GM18907 (cell line): ENCODE measurements around the gene VSIG2.
A peak's percentile ranks its signal among the peaks of the same experiment; 100 is the strongest.

Experiments
- ATAC-seq: cut with Tn5 transposase; IDR thresholded peaks from one replicate; pipeline ENCODE4 v1.9.1; 2021; ENCODE audit warnings: mild to moderate bottlenecking, moderate library complexity; ENCODE audit not compliant: unreplicated experiment

The VSIG2 gene

DNA sequence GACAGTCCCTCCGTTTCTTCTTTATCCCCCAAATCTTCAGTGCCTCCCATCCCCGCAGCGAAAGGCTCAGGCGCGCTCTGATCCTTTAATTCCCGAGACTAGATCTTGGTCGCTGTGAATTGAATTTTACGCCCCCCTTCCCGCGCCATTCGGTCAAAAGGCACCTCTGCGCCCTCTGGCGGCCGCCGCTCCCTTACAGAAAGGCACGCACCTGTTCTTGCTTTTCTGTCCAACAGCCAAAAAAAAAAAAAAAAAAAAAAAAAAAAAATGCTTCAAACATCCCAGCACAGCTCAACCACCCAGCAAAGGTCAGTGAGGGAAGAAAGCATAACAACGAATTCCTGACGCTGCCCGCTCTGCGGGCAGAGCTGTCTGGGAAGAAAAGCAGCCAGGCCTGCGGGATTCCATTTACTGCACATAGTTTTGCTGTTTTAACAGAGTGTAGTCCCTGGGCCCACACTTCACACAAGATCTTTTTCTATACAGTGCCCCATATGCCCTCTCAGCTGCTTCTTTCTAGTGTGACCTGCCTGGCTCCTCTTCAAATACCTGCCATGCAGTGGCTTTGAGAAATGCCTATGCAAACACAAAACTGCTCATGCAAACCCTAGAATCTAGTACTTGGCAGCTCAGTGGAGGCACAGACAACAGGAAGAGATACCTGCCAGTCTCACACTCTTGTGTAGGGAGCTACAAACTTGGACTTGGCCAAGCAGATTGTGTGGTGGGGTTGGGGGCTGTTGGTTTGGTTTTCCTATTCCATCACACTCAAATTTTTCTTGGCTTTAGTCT lies 11.3 kb upstream of the VSIG2 start:
- ATAC-seq, result peak; percentile 25

GRCh38 chr11:124762624-124763155 lies 10.6 kb upstream of the VSIG2 start:
- ATAC-seq, result peak; percentile 12

- peak; percentile 57 for ATAC-seq
Measured at GRCh38 chr11:124762105-124762623, 10.1 kb upstream of the VSIG2 start, which contains the start of gene ESAM. ESAM (minus strand) TSS chr11:124762290; CDS start chr11:124762154, 136 bp downstream.

GRCh38 chr11:124761301-124762104 lies 9.4 kb upstream of the VSIG2 start:
- peak; percentile 0 for ATAC-seq

DNA sequence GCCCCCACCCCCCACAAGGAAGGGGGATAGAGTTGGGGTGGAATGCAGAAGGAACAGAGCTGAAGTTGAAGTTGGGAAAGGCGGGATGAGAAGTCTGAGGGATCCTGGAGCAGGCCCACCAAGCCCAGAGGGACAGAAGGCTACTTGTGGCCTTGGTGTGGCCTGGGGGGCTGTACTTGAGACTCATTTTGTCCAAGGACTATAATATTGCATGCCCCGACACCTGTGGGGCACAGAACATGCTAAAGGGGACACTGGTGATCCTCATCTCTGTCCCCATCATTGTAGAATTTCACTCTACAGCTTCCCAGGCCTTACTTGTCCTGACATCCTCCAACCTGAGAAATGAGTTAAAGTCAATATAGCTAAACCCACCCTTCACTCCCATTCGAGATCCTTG lies 8.8 kb upstream of the VSIG2 start:
- ATAC-seq, result no peak

DNA sequence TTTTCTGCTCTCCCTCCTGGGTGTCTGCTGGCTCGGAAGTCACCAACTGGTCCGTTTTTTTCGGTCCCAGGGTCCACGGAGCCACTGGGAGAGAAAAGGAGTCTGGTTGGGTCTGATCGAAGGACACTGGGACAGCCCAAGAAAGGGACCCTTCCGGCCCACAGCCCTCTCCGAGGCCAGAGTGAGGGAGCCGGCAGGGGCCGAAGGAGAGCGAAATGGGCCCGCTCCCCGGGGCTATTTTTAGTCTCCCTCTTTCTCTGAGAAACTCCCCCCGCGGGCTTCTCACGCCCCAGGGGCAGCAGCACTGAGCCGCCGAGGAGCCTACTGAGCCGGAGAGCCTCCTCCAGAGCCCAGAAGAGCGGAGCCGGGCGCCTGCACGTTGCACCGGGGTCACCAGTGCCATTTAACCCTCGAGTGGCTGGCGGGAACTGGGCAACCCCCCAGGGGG lies 8.2 kb upstream of the VSIG2 start:
- ATAC-seq, result peak; percentile 23

DNA sequence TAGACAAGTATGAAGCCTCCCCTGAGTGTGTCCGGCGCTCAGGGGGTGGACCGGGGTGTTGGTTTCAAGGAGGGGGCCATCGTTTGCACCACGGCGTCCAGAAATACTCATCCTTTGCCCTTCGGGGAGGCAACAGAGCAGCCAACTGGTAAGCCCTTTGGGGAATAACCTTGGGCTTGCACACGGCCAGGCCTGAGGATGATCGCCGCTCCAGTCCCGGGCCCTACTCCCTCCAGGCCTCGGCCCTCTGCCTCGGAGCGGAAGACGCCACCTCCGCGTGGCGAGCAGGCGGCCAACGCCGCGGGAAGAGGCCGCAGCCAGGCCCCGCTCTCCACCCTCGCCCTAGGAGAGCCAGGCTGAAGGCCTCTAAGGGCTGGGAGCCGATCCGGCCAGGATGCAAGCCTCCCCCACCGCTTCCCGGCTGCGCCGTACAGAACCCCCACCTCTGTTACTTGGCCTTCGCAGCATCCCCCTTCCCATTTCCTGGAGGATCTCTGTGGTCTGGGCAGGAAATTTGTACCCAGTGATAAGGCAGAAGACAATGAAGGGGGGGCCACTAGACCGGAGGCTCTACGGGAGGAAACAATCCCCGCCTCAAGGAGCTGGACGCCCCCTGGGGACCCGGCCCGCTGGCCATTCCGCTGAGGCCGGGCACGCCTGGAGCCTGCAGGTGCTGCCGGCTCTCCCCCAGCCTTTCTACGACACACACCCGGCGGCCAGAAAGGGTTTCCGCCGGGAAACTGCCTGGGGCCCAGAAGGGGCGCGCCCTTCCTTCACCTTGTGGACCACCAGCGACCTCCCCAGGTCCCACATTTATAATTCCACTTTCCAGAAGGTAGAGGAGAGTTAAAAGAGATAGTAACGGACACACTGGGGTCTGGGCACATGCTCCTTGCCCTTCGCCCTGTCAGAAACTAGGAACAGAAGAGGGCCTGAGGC lies 7.5 kb upstream of the VSIG2 start:
- peak; percentile 18 for ATAC-seq

GRCh38 chr11:124758355-124759265 lies 6.6 kb upstream of the VSIG2 start:
- peak; percentile 54 for ATAC-seq

DNA sequence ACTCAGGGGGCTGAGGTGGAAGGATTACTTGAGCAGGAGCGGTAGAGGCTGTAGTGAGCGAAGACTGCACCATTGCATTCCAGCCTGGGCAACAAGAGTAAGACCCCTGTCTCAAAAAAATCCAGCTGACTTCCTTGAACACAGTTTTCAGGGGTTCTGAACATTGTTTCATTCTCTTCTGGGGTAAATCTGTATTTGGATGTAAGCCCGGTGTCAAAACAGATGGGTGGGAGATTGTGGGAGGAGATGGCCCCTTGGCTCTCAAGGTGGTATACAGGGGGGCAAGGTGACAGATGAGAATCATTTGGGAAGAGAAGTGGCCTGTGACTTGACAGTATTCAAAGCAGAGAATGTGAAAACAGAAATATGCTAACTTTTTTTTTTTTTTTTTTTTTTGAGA lies 5.3 kb upstream of the VSIG2 start:
- ATAC-seq, result no peak

- ATAC-seq, result no peak
Measured at GRCh38 chr11:124756753-124757227, 4.7 kb upstream of the VSIG2 start.

DNA sequence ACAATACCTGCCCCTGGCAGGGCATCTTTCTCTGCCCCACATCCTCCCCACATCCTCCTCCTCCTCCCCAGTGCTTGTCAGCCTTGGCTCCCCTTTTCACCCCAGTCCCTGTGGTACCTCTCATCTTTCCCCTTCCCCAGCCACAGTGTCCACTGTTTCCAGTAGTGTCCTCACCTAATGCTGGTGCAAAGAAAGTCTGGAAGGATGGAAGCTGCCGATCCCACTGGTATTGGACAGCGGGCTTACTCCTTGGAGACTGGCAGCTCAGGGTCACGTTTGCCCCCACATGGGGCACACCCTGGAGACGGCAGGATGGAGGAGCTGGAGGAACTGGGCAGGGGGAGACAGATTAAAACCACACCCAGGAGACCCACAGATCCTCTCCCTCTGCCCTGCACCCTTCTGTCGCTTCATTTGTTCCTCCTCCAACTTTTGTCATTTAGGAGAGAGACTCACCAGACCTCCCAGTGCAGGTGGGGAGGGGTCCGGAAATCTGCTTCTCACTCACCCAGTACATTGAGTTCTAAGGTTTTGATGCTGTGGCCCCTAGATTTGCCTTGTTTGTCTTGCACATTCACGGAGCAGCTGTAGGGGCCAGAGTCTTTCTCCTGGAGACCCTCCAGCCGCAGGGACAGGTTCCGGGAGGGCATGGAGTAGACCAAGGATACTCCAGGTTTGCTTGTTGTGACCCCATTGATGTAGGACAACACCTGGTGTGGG lies 4.1 kb upstream of the VSIG2 start:
- no peak for ATAC-seq

- no peak for ATAC-seq
Measured at GRCh38 chr11:124754710-124755109, 2.7 kb upstream of the VSIG2 start.

DNA sequence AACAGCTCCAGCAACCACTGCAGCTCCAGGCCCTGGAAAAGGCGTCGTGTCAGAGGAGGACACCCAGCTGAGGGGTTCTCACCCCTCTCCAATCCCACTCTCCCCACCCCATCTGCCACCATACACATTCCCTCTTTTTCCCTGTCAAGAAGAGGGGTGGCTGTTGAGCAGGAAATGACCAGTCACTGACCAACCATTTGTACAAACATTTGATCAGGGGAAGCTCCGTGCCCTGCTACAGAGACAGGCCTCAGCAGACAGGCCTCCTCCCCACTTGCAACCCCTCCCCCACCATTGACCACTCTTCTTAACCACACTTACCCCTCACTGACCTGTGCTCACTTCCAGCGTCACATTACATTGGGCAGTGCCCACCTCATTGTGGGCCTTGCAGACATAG lies 2.3 kb upstream of the VSIG2 start:
- no peak for ATAC-seq

- no peak for ATAC-seq
Measured at GRCh38 chr11:124753624-124754023, 1.6 kb upstream of the VSIG2 start.

- ATAC-seq, result no peak
Measured at GRCh38 chr11:124753205-124753604, 1.1 kb upstream of the VSIG2 start.

DNA sequence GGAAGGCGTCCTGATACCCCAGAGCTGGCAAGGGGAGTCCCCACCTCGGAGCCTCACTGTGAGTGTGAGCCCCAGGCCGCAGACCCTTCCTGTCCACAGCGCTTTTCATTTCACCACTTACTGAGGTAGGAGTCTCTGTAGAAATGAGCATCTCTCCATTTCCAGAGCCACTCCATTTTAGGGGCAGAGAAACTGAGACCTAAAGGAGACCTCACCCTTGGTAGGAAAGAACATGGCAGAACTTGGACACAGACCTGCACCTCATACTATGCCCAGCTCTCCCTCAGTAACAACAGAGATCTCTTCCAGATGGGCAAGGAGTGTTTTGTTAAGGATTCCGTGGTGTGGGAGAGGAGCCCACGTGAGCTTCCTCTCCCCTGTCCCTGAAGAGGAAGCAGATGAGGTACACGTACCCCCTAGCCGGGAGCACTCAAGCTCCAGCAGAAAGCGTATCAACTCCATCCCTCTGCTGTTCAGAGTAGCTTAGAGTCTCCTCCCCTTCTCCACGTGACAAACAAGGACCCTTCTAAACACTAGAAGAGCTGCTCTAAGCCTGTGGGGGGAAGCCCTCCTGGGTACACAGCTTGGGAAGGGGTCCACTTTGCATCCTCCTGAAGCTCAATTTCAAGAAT lies 532 bp upstream of the VSIG2 start:
- ATAC-seq, result no peak

DNA sequence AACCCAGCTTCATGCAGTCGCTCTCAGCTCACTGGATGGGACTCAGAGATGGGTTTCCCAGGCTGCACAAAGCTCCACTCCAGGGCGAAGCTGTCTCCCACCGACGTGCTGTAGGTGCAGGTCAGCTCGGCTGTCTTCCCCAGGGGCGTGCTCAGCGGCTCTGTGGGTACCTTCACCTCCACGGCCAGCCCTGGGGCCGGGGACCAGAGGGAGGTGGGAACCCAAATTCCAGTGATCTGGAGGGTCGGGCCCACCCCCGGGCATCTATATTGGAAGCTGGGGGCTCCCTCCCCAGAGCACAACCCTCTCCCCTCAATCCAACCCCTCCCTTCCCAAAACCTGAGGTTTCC lies 689 bp downstream of the VSIG2 start:
- ATAC-seq, result no peak

- ATAC-seq, result no peak
Measured at GRCh38 chr11:124749912-124750311, 2.1 kb downstream of the VSIG2 start.
